ENCODE data around the gene IL5RA.

DNA sequence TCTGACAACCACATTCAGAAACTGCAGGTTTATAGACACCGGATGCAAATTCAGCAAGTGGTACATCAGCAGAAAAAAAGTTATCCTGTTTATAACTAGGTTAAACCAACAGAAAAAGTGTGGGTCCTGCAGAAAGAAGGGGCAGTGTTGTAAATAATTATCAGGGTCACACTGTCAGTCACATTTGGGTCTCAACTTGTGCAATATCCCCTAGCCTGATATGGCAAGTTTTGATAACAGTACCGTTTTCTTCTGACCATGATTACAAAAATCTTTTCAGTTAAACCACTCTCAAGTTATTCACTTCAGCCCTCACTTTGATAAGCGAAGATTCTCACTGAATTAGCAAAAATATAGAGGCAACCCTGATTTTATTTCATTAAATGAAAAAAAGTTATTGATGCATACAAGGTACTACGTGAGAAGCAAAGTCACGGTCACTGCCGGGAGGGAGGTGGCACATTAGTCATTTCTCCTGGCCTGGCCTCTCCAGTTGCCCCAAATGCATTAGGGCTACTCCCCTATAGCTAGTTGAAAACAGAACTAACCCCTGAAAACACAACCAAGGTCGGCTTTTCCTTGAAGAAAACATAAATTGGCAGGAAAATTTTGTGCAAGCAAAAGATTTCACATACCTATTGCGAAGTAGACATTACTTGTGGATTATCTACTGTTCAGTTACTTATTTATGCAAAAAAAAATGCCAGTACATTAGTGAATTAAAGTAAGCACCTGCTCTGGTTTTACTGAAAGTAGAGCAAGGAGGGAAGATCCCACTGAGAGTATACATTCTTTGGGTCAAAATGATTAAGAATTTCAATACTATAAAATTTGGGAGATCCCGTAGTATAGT lies 28.6 kb downstream of the IL5RA start:
- TF ChIP-seq CTCF (IDR thresholded peaks at IDR 0.05), result no peak
- TF ChIP-seq POLR2A (IDR thresholded peaks at IDR 0.05), result no peak
